ENCODE results near the gene SNX1. TPM values are rescaled to one million over a fixed set of nuclear protein-coding genes. Genes with fewer than 3 reads are reported as not detected.

The SNX1 gene
- polyA plus RNA-seq, 2 donors = 43.6 to 58.9 TPM

GRCh38 chr15:64182859-64183370 is 87.1 kb downstream of the SNX1 start:
- H3K9me3 ChIP-seq (ENCODE audit: control insufficient read depth in 2 of 2, insufficient read depth in 1 of 2, low read depth in 1 of 2, low read length in 1 of 2) = no peaks in the 10 kb centered on the region
- WGBS, 2 donors = 89 to 90% methylated on average over 4 of the region's 4 CpGs
- H3K4me3 ChIP-seq (ENCODE audit: low read depth in 1 of 2, low read length in 2 of 2) = no peak overlapping the region
- peaks cover 6 to 8% of the 10 kb centered on the region in 2 donors for H3K36me3 ChIP-seq (ENCODE audit: control insufficient read depth in 2 of 2, insufficient read depth in 2 of 2, low read length in 1 of 2)
- no peaks in the 10 kb centered on the region for H3K27me3 ChIP-seq (ENCODE audit: control insufficient read depth in 1 of 2, insufficient read depth in 2 of 2, low read length in 2 of 2)
- H3K4me1 ChIP-seq (ENCODE audit: control insufficient read depth in 2 of 2, insufficient read depth in 2 of 2, low read length in 1 of 2) = no peaks in the 10 kb centered on the region
- no peak overlapping the region for H3K27ac ChIP-seq (ENCODE audit: low read depth in 2 of 2, low read length in 1 of 2)

DNA sequence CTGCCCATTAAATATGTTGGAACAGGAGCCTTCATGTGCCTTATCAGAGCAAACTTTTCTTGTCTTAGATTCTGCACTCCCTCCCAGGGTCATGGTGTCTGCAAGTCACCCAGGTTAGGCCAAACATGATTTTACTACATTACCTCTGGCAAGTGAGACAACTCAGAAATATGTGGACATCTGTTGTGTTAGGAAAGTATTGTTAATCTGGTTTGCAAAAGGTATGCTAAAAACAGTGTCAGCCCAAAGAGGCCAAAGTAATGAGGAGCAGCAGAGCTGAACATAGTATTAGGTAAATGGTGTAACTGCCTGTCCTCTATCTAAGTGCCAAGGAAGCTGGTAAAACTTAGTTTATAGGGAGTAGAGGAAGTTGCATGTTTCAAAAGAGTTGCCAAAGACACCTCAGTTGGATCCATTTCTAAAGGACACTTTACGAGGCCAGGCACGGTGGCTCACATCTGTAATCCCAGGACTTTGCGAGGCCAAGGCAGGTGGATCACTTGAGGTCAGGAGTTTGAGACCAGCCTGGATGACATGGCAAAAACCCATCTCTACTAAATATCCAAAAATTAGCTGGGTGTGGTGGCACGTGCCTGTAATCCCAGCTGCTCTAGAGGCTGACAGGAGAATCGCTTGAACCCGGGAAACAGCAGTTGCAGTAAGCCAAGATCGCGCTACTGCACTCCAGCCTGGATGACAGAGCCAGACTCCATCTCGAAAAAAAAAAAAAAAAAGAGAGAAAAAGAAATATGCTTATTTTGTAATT is 89.5 kb downstream of the SNX1 start:
- Histone ChIP-seq H3K4me1 (ENCODE audit: control insufficient read depth in 2 of 2, insufficient read depth in 2 of 2, low read length in 1 of 2) (peaks cover 0 to 2% of the 10 kb centered on the region in 2 donors), H3K9me3 (ENCODE audit: control insufficient read depth in 2 of 2, insufficient read depth in 1 of 2, low read depth in 1 of 2, low read length in 1 of 2) (no peaks in the 10 kb centered on the region), H3K27me3 (ENCODE audit: control insufficient read depth in 1 of 2, insufficient read depth in 2 of 2, low read length in 2 of 2) (no peaks in the 10 kb centered on the region), H3K36me3 (ENCODE audit: control insufficient read depth in 2 of 2, insufficient read depth in 2 of 2, low read length in 1 of 2) (peaks cover 0 to 3% of the 10 kb centered on the region in 2 donors), H3K27ac (ENCODE audit: low read depth in 2 of 2, low read length in 1 of 2) (no peak overlapping the region), H3K4me3 (ENCODE audit: low read depth in 1 of 2, low read length in 2 of 2) (no peak overlapping the region)
- WGBS, 2 donors = 92 to 93% methylated on average over 9 of the region's 9 CpGs

- Histone ChIP-seq H3K36me3 (ENCODE audit: control insufficient read depth in 2 of 2, insufficient read depth in 2 of 2, low read length in 1 of 2) (peaks cover 0 to 2% of the 10 kb centered on the region in 2 donors), H3K27ac (ENCODE audit: low read depth in 2 of 2, low read length in 1 of 2) (no peak overlapping the region), H3K4me1 (ENCODE audit: control insufficient read depth in 2 of 2, insufficient read depth in 2 of 2, low read length in 1 of 2) (peaks cover 0 to 2% of the 10 kb centered on the region in 2 donors), H3K9me3 (ENCODE audit: control insufficient read depth in 2 of 2, insufficient read depth in 1 of 2, low read depth in 1 of 2, low read length in 1 of 2) (no peaks in the 10 kb centered on the region), H3K27me3 (ENCODE audit: control insufficient read depth in 1 of 2, insufficient read depth in 2 of 2, low read length in 2 of 2) (no peaks in the 10 kb centered on the region), H3K4me3 (ENCODE audit: low read depth in 1 of 2, low read length in 2 of 2) (no peak overlapping the region)
- 67 to 69% methylated on average over 2 of the region's 2 CpGs for WGBS, 2 donors
Observed at GRCh38 chr15:64187396-64188191, 91.8 kb downstream of the SNX1 start.

Other genes with a start within 250 kb of the SNX1 start
- gene DAPK2, start 49.5 kb upstream of the SNX1 start, polyA plus RNA-seq = 1 to 10 TPM; 1.9 to 8.9 TPM
- 10 to 100 TPM; 39.0 to 65.7 TPM for gene CIAO2A, start 2.1 kb upstream of the SNX1 start, polyA plus RNA-seq
- 1 to 10 TPM in 1 of 2 donors, under 1 TPM in 1; 0.72 to 1.1 TPM for gene SNX22, start 55.7 kb downstream of the SNX1 start, polyA plus RNA-seq
- gene PPIB, start 67.0 kb downstream of the SNX1 start, polyA plus RNA-seq = 100 to 1,000 TPM; 392 to 441 TPM

Measured in esophagus (tissue), 2 donors.